Measurements from ENCODE around the gene CBLN2. TPM values are rescaled to one million over a fixed set of nuclear protein-coding genes. Genes with fewer than 3 reads are reported as not detected.

CBLN2 gene
- total RNA-seq, 2 donors from 2014 or later = not detected

DNA sequence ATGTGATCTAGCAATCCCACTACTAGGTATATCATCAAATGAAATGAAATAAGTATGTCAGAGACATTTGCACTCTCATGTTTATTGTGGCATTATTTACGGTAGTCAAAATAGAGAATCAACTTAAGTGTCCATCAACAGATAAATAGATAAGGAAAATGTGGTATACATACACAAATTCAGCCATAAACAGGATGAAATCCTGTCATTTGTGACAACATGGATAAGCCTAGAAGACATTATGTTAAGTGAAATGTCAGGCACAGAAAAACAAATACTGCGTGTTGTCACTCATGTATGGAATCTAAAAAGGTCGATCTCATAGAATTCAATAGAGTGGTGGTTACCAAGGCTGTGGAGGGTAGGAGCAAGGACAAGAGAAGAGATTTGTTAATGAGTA is 22.1 kb upstream of the CBLN2 start:
- Histone ChIP-seq H3K27ac (no peak overlapping the region), H3K9me3 (no peaks in the 10 kb centered on the region), H3K4me3 (no peak overlapping the region), H3K4me1 (no peaks in the 10 kb centered on the region), H3K36me3 (replicated peaks in 1 of 2; ENCODE audit: insufficient read depth in 1 of 2, low read depth in 2 of 2) (no peaks in the 10 kb centered on the region), H3K27me3 (no peaks in the 10 kb centered on the region)
- 70 to 71% methylated on average over 3 of the region's 3 CpGs for whole genome bisulfite sequencing, 2 donors
- DNase-seq = no peak
- intact Hi-C loops (cut with DNase I) = no loop called here
- ATAC-seq = no peak
- TF ChIP-seq POLR2A (IDR thresholded peaks at IDR 0.05) = no peak
- no peak for TF ChIP-seq CTCF (IDR thresholded peaks at IDR 0.05)

GRCh38 chr18:72555968-72556367 is 11.8 kb upstream of the CBLN2 start:
- intact Hi-C loops (cut with DNase I) = no loop called here
- no peak for ATAC-seq
- H3K27ac ChIP-seq = no peak overlapping the region
- no peaks in the 10 kb centered on the region for H3K36me3 ChIP-seq (replicated peaks in 1 of 2; ENCODE audit: insufficient read depth in 1 of 2, low read depth in 2 of 2)
- no peaks in the 10 kb centered on the region for H3K27me3 ChIP-seq
- no peaks in the 10 kb centered on the region for H3K4me1 ChIP-seq
- DNase-seq = no peak
- no peak overlapping the region for H3K4me3 ChIP-seq
- 35 to 59% methylated on average over 1 of the region's 1 CpG for WGBS, 2 donors
- TF ChIP-seq CTCF (IDR thresholded peaks at IDR 0.05) (no peak), POLR2A (IDR thresholded peaks at IDR 0.05) (no peak)
- no peaks in the 10 kb centered on the region for H3K9me3 ChIP-seq

- intact Hi-C loops (cut with DNase I) = no loop called here
- Histone ChIP-seq H3K4me1 (no peaks in the 10 kb centered on the region), H3K27ac (no peak overlapping the region), H3K9me3 (no peaks in the 10 kb centered on the region), H3K36me3 (replicated peaks in 1 of 2; ENCODE audit: insufficient read depth in 1 of 2, low read depth in 2 of 2) (no peaks in the 10 kb centered on the region), H3K4me3 (no peak overlapping the region), H3K27me3 (no peaks in the 10 kb centered on the region)
- ATAC-seq (no peak), DNase-seq (no peak)
- 34 to 36% methylated on average over 7 of the region's 7 CpGs for whole genome bisulfite sequencing, 2 donors
- TF ChIP-seq POLR2A (IDR thresholded peaks at IDR 0.05) (no peak), CTCF (IDR thresholded peaks at IDR 0.05) (no peak)
Measured at GRCh38 chr18:72555101-72555500, 11.0 kb upstream of the CBLN2 start.

DNA sequence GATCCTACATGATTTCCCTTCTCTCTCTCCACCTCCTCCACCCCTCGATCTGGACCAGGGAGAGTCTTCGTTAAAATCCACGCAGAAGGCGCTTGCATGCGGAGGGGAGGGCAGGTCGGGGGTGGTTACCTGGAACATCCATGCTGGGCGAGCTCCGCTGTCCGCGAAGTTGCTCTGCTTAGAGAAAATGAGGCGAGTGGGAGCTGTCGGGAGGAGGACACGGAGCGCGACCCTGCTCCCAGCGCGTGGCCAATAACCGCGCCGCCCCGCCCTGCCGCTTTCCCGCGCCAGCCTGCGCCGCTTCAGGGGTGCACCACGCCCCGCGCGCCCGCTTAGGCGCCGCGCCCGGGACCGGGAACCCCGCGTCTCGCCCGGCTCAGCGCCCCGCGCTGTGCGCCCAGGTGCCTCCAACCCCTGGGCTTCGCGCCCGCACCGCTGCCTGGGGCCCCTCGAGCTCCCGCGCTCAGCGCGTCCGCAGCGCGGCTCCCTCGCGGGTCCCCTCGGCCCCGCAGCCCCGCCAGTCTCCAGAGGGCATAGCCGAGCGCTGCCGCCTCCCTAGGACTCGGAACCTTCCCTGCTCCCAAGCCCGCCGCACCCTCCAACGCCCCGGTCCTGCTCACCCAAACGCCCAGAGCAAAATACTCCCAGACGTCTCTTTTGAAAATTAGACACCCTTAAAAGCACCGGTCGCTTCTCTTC is 636 bp downstream of the CBLN2 start:
- Histone ChIP-seq H3K9me3 (no peaks in the 10 kb centered on the region), H3K4me3 (no peak overlapping the region), H3K27me3 (peaks cover 0 to 7% of the 10 kb centered on the region in 2 donors), H3K27ac (no peak overlapping the region), H3K4me1 (peaks cover 15% of the 10 kb centered on the region), H3K36me3 (replicated peaks in 1 of 2; ENCODE audit: insufficient read depth in 1 of 2, low read depth in 2 of 2) (no peaks in the 10 kb centered on the region)
- DNase-seq (no peak), ATAC-seq (no peak)
- 1 to 2% methylated on average over 32 to 72 of the region's 73 CpGs for WGBS, 2 donors
- no peak for TF ChIP-seq POLR2A (IDR thresholded peaks at IDR 0.05)
- TF ChIP-seq CTCF (IDR thresholded peaks at IDR 0.05) = no peak
- intact Hi-C loops (cut with DNase I) = loop anchor here (10.0 kb wide), 1 partner anchor 1609 kb away; no protein-coding TSS in a partner anchor

GRCh38 chr18:72542984-72543356 is 1.2 kb downstream of the CBLN2 start:
- ATAC-seq = no peak
- intact Hi-C loops (cut with DNase I) = loop anchor here (10.0 kb wide), 1 partner anchor 1608 kb away; no protein-coding TSS in a partner anchor
- H3K4me3 ChIP-seq = no peak overlapping the region
- H3K27ac ChIP-seq = no peak overlapping the region
- no peaks in the 10 kb centered on the region for H3K9me3 ChIP-seq
- H3K27me3 ChIP-seq = peaks cover 0 to 7% of the 10 kb centered on the region in 2 donors
- DNase-seq = no peak
- 0 to 1% methylated on average over 20 of the region's 20 CpGs for WGBS, 2 donors
- no peak for TF ChIP-seq POLR2A (IDR thresholded peaks at IDR 0.05)
- peaks cover 15% of the 10 kb centered on the region for H3K4me1 ChIP-seq
- no peaks in the 10 kb centered on the region for H3K36me3 ChIP-seq (replicated peaks in 1 of 2; ENCODE audit: insufficient read depth in 1 of 2, low read depth in 2 of 2)
